Stomach (tissue), 9 donors: ENCODE results near the gene DNAH14. TPM values are rescaled to one million over a fixed set of nuclear protein-coding genes. Genes with fewer than 3 reads are reported as not detected.

Source experiments
- DNase-seq, 2 donors: peaks; one replicate each; pipeline versions ENCODE4 v3.0.0 to v3.0.0-alpha.2; 2013 to 2019
- H3K27ac ChIP-seq, 5 donors: fragments of 200-600 bp in 4 of 5; sonication (generic) in 4 of 5; one replicate each; pipeline ENCODE4 v1.5.1; 2013 to 2019; ENCODE audit warnings: mild to moderate bottlenecking in 1 of 5, moderate library complexity in 1 of 5
- H3K27me3 ChIP-seq, 3 donors: fragments of 200-600 bp; sonication (generic); one replicate each; pipeline ENCODE4 v1.5.1; 2017 to 2019; ENCODE audit warnings: mixed run types in 1 of 3
- H3K36me3 ChIP-seq, 4 donors: fragments of 200-600 bp; sonication (generic); 1 replicate in 3 of 4; 2 replicates in 1 of 4; pipeline ENCODE4 v1.5.1; 2016 to 2019
- H3K4me1 ChIP-seq, 4 donors: fragments of 200-600 bp; sonication (generic); one replicate each; pipeline ENCODE4 v1.5.1; 2016 to 2019
- H3K4me3 ChIP-seq, 4 donors: fragments of 200-600 bp; sonication (generic) in 3 of 4; one replicate each; pipeline ENCODE4 v1.5.1; 2016 to 2019; ENCODE audit warnings: mild to moderate bottlenecking in 1 of 4
- H3K9me3 ChIP-seq, 4 donors: fragments of 200-600 bp; sonication (generic); one replicate each; pipeline ENCODE4 v1.5.1; 2016 to 2019
- EP300 ChIP-seq: sonication (generic); formaldehyde crosslinking; IDR thresholded peaks from one replicate; pipeline ENCODE4 v1.6.1; 2017; ENCODE audit warnings: antibody characterized with exemption
- POLR2A ChIP-seq, 4 donors: fragments of 450-650 bp; IDR thresholded peaks; one replicate each; pipeline ENCODE4 v1.6.1; 2016; ENCODE audit warnings: antibody characterized with exemption in 4 of 4, control low read depth in 2 of 4, mild to moderate bottlenecking in 1 of 4, moderate library complexity in 1 of 4
- POLR2AphosphoS5 ChIP-seq, 3 donors: sonication (generic); formaldehyde crosslinking; IDR thresholded peaks; one replicate each; pipeline ENCODE4 v1.6.1; 2016; ENCODE audit warnings: antibody characterized with exemption in 3 of 3
- WGBS, 5 donors: extraction: QIAGEN DNeasy Blood & Tissue Kit in 3 of 5; methylation state at CpG; one replicate each; pipeline versions ENCODE4 v1.1.5 to v1.1.7; 2013 to 2018; 5-methylcytosine and 5-hydroxymethylcytosine counted together
- intact Hi-C: fragments of 100-400 bp; cut with DNase I; formaldehyde crosslinking; loops from one replicate; pipeline ENCODE4 v1.15.1; 2023; ENCODE audit warnings: low total_unique reads
- polyA plus RNA-seq, 3 donors: library from polyadenylated mRNA; stranded (reverse); fragments of 200-250 nt; gene quantifications; one replicate each; pipeline ENCODE4 v1.2.3, GENCODE V29; 2013
- total RNA-seq, 5 donors: library from RNA; depleted of rRNA; stranded (reverse); fragments of >200 nt; gene quantifications; one replicate each; pipeline versions ENCODE4 v1.1.0 to v1.2.3, GENCODE V29; 2014 to 2016
- TF ChIP-seq, protein P1 (sequence below), 7 experiments: fragments of 450-650 bp in 4 of 7; fragments of 200-600 bp in 3 of 7; sonication (generic) in 3 of 7; IDR thresholded peaks; one replicate each; pipeline ENCODE4 v1.5.1; 2016 to 2019; ENCODE audit warnings: antibody characterized with exemption in 7 of 7, control low read depth in 2 of 7, mild to moderate bottlenecking in 1 of 7
- donor health status: healthy with polysubstance abuse.
- donor health status: Bipolar disorder and iron deficiency.
- donor health status: healthy.

The DNAH14 gene
- total and polyA plus RNA-seq, 8 donors: 1.7 to 158 (median 6.2) TPM

DNA sequence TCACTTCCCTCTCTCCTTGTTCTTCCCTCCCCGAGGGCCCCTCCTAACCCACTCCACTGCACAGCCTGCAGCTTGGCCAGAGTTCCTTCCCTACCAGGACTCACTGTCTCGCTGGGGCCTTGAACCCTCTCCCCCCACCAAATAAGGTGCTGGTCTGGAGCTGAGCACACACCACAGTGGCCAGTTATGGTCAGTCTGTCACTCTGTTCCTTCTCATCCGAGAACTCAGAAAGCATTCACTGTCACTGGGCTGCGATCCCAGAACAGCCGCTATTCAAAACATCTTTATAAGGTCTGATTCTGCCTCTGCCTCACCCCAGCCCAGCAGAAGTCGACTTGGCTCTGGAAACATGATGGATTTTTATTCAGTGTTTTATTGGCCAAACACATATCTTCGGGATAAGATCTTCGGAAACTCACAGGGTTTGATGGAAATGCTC is 518.2 kb downstream of the DNAH14 start:
- Histone ChIP-seq H3K9me3 (no peaks in the 10 kb centered on the region), H3K4me3 (no peak overlapping the region), H3K27ac (peak overlapping the region in 4 of 5 donors; percentile 84 to 90 (median 86)), H3K36me3 (no peaks in the 10 kb centered on the region), H3K27me3 (no peaks in the 10 kb centered on the region), H3K4me1 (peaks cover 42 to 83% (median 62%) of the 10 kb centered on the region in 4 donors)
- intact Hi-C loops: no loop called here
- no peak for TF ChIP-seq POLR2A (IDR thresholded peaks at IDR 0.05)
- peak; percentile 88 for TF ChIP-seq EP300
- TF ChIP-seq POLR2AphosphoS5 (IDR thresholded peaks at IDR 0.05): peak in 1 of 3 donors; percentile 78
- 51 to 69% (median 62%) methylated on average over 8 of the region's 8 CpGs for WGBS, 5 donors
- DNase-seq: peak in 1 of 2 donors; percentile 83

DNA sequence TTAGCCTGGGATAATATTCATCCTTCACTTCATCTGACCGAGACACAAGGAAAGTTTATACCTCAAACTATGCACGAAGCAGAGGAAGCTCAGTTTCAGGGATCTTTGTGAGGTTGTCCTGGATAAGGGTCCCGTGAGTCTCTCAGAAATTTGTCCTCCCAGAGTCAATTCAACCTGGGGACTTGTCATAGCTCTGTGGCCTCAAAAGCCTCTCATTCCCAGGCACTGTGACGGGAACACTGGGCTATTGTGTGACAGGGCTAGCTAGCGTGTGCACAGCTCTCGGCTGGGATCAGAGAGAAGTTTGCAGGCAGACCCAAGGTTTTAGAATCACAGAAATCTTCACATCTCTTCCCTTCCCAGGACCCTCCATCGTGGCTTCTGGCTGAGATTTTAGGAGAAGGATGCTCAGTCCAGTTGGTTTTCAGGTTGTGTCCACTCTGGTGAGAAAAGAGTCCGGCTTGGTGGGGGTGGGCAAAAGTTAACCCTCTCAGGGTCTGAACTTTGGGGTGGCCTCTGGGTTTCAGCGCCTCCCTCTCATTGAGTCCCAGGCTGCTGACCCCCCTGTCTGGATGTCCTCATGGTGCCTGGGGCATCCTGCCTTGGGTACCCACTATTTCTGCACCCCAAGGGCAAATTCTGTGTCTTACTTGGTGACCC is 518.8 kb downstream of the DNAH14 start:
- intact Hi-C loops: no loop called here
- Histone ChIP-seq H3K4me1 (peaks cover 38 to 77% (median 56%) of the 10 kb centered on the region in 4 donors), H3K4me3 (no peak overlapping the region), H3K9me3 (no peaks in the 10 kb centered on the region), H3K36me3 (no peaks in the 10 kb centered on the region), H3K27me3 (no peaks in the 10 kb centered on the region), H3K27ac (peak overlapping the region in 4 of 5 donors; percentile 84 to 90 (median 86))
- 58 to 82% (median 69%) methylated on average over 9 of the region's 9 CpGs for WGBS, 5 donors
- TF ChIP-seq POLR2AphosphoS5 (IDR thresholded peaks at IDR 0.05) (no peak), POLR2A (IDR thresholded peaks at IDR 0.05) (no peak), EP300 (no peak)
- TF ChIP-seq, protein P1, sequence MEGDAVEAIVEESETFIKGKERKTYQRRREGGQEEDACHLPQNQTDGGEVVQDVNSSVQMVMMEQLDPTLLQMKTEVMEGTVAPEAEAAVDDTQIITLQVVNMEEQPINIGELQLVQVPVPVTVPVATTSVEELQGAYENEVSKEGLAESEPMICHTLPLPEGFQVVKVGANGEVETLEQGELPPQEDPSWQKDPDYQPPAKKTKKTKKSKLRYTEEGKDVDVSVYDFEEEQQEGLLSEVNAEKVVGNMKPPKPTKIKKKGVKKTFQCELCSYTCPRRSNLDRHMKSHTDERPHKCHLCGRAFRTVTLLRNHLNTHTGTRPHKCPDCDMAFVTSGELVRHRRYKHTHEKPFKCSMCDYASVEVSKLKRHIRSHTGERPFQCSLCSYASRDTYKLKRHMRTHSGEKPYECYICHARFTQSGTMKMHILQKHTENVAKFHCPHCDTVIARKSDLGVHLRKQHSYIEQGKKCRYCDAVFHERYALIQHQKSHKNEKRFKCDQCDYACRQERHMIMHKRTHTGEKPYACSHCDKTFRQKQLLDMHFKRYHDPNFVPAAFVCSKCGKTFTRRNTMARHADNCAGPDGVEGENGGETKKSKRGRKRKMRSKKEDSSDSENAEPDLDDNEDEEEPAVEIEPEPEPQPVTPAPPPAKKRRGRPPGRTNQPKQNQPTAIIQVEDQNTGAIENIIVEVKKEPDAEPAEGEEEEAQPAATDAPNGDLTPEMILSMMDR (IDR thresholded peaks at IDR 0.05): no peak
- no peak for DNase-seq
